Stimulated activated CD4-positive, alpha-beta T cell treated with anti-CD3 and anti-CD28 coated beads, TNF-alpha, amount 100 ng/mL, for 4 hours (primary cell): ENCODE measurements around the gene RGR.

Source experiments
- DNase-seq, 3 experiments: peaks; one replicate each; pipeline ENCODE4 v3.0.0-alpha.2; 2020; ENCODE audit warnings: low read depth in 3 of 3

Gene RGR

GRCh38 chr10:84221916-84222315, 22.9 kb upstream of the RGR start:
- no peak for DNase-seq

DNA sequence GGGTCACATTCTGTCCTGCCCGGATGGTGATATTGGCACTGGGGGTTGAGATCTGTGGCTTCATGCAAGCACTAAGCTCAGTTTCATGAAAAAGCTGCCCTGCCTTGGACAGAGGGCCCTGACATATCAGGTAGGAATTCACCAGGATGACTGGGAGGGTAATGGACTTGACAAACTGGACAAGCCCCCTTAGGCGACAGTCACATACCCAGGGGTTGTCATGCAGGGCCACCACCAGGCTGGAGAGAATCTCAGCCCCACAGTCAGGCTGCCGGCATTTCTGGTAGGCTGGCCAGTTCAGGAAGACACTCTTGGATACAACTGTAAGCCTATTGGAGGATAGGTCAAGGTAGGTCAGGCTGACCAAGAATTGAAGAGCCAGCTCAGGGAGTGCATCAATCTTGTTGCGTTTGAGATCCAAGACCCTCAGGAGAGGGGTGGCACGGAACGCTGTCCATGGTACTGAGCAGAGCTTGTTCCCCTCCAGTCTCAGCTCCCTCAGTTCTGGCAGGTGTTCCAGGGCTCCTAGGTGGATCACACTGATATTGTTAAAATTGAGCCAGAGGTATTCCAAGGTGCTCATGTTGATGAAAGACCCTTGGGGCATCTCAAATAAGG, 20.3 kb upstream of the RGR start:
- DNase-seq = no peak

DNA sequence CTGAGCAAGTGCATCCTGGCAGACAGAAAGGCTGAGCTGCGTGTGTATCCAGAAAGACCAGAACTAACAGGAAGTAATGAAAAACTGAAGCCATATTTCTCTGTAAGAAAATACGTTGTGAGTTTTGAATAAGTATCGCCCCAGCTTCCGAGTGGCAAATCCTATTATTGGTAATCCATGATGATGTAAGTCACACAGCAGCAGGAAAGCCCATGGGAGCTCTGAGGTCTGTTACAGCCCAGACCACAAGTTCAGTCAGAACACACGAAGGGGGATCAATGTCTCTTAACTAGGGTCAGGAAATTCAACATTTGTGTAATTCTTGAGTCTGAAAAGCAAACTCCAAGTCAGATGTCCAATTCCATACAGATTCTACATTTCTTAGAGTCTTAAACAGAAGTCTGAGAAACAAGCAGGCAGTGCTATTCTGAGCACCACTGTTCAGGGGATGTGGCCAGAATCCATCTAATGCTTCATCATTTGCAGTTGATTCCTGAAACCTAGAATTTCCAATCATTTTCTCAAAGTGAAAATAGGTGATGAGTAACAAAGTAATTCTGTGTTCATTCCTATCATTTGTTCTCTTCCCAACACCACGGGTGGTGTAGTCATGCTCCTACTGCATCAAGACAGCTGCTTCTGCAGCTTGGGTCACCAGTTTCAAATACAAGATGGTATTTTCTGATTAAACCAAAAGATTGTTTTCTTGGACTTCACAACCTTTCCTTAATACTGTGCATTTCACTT, 19.3 kb upstream of the RGR start, which contains the start of gene LRIT2:
Gene LRIT2 (minus strand): TSS at position 118 of the 747 bp plus-strand sequence. CDS start 24 bp downstream, at position 94.
- no peak for DNase-seq

- DNase-seq = no peak
Measured at GRCh38 chr10:84226616-84227015, 18.2 kb upstream of the RGR start.

GRCh38 chr10:84227810-84228209, 17.0 kb upstream of the RGR start:
- no peak for DNase-seq

DNA sequence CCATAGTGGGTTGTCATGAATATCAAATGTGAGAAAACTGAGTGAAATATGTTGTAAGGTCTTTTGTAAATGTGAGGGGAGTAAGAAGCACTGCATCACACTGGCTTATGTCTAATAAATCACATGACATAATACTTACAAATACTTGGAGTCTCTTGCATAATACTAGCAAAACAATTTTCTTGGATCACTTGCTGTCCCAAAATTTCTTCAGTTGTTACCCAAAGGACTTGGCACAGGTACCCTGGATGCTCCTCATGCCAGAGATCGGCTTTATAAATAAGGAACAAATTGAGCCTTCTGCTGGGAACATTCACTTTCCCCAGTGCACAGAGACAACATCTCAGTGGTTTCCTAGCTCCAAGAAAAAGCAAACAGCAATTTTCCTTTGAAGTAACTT, 14.5 kb upstream of the RGR start:
- DNase-seq = no peak

GRCh38 chr10:84232376-84232775, 12.5 kb upstream of the RGR start:
- no peak for DNase-seq

DNA sequence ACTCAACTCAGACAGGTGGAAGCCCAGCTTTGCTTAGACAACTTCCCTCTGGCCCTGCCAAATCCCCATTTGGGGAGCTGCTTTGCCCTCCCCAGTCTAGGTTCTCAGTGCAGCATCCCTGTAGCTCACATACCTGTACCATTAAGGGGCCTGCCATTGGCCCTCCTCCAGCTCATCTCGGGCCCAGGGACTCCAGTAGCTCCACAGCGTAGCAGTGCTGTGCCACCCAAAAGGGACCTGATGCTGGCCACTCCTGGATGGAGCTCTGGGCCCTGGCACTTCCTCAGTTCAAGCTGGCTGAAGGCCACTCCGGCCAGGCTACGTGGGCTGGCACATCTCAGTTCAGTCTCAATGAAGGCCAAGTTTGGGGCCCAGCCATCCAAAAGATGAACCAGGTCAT, 10.9 kb upstream of the RGR start:
- DNase-seq = no peak

DNA sequence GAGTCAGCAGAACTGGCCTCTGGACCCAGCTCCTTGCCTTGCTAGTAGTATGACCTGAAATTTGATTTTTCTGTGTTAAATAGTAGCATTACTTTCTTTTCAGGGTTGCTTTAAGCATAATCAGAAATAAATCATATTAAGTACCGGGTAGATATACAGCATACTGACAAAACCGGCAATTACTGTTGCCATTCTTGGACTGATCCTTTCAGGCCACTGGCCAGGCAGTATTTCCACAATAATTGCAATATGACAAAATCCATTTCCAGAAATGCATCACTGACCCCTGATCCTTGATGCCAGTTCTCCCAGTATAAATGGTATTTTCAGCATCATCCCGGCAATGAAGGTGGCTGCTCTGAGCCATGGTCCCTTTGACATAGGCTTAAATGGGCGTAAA, 10.4 kb upstream of the RGR start:
- DNase-seq = no peak

GRCh38 chr10:84235096-84235495, 9.8 kb upstream of the RGR start:
- DNase-seq = no peak

- DNase-seq = no peak
Measured at GRCh38 chr10:84236807-84237198, 8.1 kb upstream of the RGR start.

DNA sequence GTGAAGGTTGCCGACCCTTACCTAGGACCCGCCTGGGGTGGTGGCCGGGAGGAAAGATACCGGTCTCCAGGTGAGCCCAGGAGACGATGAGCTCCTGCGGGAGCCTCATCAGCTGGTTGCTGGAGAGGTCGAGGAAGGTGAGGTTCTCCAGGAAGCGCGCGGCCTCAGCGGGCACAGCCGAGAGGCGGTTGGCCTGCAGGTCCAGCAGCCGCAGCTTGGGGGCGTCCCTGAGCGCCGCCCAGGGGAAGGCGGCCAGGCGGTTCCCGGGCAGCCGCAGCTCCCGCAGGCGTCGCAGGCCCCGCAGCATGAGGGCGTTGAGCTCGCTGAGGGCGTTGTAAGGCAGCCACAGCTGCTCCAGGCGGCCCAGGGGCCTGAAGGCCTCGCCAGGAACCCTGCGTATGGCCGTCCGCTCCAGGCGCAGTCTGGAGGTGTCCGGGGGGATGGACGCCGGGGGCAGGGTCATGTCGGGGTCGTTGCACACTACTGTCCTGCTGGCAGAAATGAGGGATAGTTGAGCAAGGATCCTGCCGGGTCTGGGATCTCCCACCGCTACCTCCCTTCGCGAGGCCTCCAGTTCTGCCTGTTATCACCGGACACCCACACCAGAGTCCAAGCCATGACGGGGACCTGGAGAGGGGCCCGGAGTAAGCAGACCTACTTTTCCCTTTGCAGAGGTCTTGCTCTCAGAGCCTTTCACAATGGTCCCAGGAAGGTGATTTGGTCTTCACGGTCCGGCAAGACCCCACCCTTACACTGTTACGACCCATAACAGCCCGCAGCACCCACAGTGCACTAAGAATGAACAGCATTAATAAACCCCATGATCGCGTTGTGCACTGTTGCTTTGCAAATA, 7.4 kb upstream of the RGR start:
- DNase-seq = no peak

- DNase-seq = no peak
Measured at GRCh38 chr10:84238909-84239308, 5.9 kb upstream of the RGR start.

DNA sequence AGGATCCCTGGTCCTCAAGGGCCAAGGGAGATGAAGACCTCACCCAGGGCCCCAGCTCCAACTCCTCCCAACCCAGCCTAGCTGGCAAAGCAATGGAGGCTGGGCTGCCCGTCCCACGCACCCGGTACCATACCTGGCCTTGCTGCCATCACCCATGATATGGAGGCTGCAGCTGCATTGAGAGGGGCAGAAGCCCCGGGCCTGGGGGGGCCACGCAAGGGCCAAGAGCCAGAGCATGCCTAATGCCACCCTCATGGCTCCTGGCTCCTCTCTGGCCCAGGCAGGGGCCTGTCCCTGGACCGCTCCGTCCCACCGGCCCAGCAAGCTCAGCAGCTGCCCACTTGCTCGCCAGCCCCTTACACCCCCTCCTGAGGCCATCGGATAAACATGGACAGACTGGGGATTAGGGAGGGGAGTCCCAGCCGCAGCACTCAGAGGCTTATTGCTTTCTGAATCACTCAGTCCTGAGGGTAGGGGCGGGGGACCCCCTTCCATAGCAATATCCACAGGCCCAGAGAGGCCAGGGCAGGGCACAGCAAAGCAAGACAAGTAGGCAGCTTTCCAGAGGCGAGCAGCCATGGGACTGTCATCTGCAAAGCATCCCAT, 3.6 kb upstream of the RGR start, which contains the start of gene LRIT1:
Gene LRIT1 (minus strand): TSS at position 362 of the 606 bp plus-strand sequence. CDS start 107 bp downstream, at position 255.
- DNase-seq = no peak

DNA sequence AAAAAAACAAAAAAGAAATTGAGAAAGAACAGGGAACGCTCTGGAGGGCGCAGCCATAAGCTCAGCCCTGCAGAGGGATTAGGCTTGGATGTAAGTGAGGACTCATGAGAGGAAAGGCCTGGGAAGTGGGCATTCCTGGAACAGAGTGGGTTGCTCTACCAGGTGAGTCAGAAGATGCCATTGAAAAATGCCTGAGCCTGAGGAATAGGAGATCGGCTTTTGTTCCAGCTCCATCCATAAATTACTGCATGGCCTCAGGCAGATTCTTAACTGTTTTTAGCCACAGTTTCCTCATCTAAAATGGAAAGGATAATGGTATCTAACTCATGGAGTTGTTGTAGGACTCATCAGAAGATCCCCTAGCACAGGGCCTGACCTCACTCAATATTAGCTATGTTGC, 1.1 kb upstream of the RGR start:
- DNase-seq = no peak

DNA sequence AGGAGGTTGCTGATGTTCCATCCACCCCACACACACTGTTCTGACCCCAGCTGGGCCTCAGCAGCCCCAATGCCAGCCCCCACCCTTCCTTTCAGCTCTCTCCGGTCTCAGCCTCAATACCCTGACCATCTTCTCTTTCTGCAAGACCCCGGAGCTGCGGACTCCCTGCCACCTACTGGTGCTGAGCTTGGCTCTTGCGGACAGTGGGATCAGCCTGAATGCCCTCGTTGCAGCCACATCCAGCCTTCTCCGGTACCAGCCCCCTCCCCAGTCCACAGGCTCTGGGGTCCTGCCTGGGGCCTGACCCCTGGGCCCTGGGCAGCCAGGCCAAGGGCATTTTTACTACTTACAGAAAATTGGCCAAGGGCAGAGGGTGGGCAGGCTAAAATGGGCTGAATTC, 2.6 kb downstream of the RGR start:
- DNase-seq = no peak

- no peak for DNase-seq
Measured at GRCh38 chr10:84248794-84249193, 3.9 kb downstream of the RGR start.

- no peak for DNase-seq
Measured at GRCh38 chr10:84254552-84255478, 10.0 kb downstream of the RGR start.

DNA sequence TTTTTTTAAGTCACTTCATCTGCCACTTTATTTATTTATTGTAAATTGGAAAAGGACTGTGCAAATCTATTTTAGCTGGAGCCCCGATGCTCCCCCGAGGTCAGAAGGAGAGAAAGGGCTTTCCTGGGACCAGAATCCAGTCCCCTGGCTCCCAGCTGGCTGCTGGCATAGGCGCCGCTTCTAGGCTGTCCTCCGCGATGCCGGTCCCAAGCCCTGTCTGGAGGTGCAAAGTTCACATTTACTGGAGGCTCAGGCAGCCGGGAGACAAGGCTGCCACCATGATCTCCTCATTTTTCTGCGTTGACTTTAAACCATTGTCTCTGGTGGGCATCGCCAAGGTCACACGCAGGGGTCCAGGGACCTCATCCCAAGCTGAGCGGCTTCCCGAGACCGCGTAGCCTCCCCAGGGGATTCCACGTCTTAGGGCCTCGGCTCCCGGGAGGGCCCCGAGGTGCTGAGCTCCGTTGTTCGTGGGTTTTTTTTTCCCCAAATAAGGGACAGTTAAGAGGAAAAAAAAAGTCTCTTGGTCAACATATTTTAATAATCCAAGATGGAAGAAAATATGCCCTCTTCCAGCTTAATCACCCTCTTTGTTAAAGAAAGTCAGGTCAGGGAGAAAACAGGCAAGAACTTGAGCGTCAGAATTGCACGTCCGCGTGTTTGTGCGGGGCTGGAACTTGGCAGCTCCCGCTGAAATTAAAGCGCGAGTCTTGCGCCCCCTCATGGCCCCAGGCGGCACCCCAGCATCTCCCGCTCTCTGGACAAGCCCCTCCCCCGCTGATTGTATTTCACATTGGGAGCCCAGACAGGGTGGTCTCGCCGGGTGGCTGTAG, 11.9 kb downstream of the RGR start:
- DNase-seq = peak in 1 of 3 experiments; percentile 3
